HG03457 (cell line): ENCODE results near the gene SELPLG.
A peak's percentile ranks its signal among the peaks of the same experiment; 100 is the strongest.
"Not testable (repeated sequence)": the region's sequence is repeated elsewhere in the genome, so short reads cannot be mapped to it uniquely, and the experiment has no call there.

Experiments used
- ATAC-seq: cut with Tn5 transposase; IDR thresholded peaks from one replicate; pipeline ENCODE4 v1.9.1; 2021; ENCODE audit warnings: moderate number of reproducible peaks; ENCODE audit not compliant: unreplicated experiment

The SELPLG gene, protein sequence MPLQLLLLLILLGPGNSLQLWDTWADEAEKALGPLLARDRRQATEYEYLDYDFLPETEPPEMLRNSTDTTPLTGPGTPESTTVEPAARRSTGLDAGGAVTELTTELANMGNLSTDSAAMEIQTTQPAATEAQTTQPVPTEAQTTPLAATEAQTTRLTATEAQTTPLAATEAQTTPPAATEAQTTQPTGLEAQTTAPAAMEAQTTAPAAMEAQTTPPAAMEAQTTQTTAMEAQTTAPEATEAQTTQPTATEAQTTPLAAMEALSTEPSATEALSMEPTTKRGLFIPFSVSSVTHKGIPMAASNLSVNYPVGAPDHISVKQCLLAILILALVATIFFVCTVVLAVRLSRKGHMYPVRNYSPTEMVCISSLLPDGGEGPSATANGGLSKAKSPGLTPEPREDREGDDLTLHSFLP

DNA sequence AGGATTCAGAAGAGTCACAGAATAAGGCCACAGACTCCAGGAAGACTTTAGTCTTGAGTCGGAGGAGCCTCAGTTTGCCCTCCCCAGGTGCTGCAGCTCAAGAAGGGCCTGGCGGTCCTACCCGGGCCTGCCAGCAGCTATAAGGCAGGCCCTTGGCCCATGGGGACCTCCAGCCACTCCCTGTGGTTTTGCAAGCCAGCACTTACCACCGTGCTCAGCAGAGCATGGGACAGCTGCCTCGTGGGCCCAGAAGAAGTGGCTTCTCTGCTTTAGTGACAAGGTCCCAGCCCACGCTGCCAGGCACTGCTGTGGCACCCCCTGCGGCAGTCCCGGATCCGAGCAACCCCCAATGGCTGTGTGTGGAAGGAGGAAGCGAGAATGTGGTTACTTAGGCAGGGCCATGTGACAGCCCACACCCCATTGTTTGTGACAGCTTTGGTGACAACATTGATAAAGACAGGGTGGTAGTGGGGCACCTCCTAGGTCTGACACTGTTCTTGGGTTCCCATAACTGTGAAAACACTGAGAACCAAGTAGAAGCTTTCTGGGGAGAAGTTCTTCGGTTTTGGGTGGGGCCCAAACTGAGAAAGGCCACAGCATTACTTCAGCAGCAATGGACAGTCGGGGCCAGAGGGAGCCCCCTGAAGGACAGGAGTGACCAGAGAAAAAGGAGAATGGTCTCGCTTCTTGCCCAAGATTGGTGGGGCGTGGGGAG lies at the start of gene SELPLG:
TSS of gene SELPLG (minus strand) at position 361 of the 715 bp plus-strand sequence. CDS start 9,587 bp downstream, outside the sequence.
- peak; percentile 41 for ATAC-seq

DNA sequence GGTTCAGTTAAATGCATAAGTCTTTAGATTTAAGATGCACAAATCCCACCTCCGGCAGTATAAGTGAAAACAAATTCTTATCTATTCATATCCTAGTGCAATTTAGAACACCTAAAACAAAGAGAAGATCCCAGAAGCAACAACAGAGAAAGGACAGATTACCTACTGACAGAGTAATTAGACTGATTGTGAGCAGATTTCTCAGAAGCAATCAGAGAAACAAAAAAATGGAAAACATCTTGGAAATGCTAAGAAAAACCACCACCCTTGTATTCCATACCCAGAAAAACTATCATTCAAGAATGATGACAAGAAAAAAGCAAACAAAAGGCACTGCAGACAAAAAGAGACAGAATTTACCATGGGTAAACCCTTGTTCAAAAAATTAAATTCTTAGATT lies 47.6 kb upstream of the SELPLG start:
- ATAC-seq = no peak

DNA sequence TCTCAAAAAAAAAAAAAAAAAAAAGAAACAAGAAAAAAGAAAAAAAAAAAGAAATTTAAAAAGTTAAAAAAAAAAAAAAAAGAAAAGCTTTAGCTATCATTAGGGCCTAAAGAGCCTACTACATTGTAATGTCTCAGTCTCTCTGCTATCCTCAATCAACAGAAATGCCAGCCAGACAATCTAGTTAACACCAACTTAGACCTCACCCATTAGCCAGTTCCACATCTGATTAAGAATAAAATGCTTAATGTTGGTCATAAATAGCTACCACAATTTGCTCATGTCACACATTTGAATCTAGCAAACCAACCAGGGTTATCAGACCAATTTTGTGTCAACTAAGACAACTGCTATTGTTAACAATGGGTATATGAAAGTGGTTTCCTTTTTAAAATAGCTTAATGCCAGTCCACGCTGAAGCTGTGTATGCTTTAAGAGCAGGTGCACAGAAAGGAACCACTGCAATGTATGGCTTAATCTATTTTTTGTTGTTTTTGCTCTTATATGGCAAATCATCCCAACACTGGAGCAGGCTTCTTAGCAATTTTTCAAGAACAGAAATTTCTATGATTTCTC lies 45.5 kb upstream of the SELPLG start:
- no peak for ATAC-seq

DNA sequence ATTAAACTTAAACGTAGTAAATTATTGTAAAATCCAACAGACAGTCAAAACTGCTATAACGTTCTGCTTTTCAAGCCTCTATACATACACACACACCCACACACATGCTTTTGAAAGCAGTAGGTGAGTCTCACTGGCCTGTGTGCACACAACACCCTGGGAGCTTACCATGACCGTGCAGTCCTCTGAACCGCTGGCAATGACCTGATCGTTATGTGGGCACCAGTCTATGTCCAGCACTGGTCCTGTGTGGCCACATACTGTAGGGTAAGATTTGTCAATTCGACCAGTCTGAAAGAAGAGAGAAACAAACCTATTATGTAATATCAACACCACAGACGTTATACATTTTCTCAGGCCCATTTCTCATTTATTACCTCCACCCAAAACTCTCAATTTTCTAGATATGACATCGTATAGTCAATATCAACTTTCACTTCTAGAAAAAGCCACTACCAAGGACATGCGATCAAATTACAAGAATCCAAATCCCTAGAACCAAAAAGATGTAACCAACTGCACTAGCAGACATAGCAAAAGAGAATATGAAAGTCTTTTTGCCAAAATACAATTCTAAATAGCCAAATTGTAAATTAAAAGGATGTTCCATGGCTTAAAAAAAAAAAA lies 44.5 kb upstream of the SELPLG start:
- no peak for ATAC-seq

DNA sequence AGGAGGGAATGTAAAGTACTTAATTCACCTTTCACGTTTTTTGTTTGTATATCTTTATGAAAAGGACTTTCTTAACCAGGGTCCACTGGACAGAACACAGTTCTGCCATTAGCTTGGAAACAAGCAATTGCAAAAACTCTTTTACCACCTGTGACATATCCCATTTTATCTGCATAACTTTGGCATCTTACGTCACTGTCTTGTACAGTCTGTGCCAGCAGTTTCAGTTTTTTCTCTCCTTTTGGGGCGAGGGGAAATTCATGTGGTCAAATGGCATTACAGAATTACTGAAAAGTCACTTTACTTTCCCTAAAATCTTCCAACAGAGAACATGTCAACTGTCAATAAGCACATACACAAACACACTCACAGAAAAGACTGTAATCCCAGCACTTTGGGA lies 43.7 kb upstream of the SELPLG start:
- no peak for ATAC-seq

DNA sequence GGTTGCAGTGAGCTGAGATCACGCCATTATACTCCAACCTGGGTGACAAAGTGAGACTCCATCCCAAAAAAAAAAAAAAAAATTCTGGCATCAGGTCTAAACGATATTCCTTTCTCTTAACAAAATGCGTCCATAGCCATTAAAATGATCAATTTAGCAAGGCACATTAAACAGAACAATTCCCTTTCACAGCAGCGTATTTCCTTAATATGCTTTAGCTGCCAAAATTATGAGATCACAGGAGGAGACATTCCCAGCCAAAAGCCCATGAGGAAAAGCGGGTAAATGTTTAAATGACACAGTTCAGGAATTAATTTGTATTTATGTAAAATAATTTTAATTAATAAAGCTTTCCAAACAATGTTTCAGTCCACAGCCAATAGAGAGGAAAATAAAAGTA lies 43.0 kb upstream of the SELPLG start:
- no peak for ATAC-seq

DNA sequence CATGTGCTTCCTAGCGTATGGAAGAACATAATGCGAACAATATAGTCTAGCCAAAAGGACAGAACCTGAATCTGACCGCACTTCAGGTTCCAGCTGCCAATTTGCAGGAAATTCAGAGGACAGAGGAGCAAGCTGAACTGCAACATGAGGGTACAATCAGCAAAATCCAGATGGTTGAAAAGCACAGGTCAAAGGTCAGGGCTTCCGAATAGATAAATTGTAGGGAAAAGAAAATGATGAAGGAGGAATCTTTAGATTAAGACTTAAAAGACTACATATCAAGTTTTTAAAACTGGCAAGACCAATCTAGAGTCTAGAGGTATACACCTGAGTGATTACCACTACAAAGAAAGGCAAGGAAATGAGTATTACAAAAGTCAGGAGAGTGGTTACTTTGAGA lies 42.1 kb upstream of the SELPLG start:
- ATAC-seq = no peak

DNA sequence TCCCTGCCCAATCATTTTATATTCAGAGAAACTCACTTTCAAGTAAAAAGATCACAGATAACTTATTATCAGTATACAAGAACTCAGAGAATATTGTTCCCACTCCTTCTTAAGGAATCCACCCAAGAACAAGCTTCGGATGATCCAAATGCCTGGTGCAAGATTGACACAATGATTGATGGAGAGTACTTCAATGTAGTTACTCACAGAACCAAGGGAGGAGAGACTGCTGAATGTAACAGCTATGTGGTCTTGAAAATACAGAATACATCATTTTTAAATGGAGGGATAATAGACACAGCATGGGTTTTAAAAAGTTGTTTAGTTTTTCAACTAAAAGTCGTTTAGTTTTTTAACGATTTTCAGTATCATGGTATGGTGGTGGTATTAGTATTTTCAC lies 38.4 kb upstream of the SELPLG start:
- no peak for ATAC-seq

DNA sequence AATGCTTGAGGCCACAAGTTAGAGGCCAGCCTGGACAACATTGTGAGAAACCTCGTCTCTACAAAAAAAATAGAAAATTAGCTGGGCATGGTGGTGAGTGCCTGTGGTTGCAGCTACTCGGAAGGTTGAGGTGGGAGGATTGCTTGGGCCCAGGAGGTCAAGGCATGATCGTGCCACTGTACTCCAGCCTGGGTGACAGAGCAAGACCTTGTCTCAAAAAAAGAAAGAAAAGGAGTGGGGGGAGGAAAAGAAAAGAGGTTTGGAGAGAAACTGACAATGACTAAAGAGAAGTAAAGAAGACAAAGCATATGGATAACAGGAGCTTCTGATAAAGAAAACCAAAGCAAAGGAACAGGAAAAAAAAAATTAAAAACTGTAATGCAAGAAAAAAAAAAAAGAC lies 37.4 kb upstream of the SELPLG start:
- ATAC-seq = no peak

DNA sequence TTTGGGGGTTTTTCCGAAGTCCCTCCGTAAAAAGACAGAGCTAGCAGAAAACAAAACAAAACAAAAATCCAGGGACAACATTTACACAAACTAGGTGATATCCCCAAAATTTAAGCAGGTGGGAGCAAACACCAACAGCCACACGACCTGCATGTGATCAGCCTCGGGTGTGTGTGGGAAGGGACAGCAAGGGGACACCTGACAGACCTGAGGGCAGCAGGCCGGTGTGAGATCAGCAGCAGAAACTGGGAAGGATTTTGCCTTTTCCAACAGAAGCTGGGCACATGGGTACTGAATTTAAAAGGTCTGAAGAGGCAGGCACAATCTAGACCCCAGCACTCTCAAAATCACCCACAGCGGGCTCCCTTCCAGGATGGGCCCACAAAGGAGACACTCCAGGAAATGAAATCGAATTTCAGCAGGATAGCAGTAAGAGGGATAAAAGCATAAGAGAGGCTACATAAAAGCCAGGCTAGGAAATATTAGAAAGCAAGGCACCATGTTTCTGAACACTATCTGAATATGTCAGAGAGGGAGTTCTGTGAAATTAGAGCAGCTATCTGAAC lies 36.5 kb upstream of the SELPLG start:
- ATAC-seq = no peak

DNA sequence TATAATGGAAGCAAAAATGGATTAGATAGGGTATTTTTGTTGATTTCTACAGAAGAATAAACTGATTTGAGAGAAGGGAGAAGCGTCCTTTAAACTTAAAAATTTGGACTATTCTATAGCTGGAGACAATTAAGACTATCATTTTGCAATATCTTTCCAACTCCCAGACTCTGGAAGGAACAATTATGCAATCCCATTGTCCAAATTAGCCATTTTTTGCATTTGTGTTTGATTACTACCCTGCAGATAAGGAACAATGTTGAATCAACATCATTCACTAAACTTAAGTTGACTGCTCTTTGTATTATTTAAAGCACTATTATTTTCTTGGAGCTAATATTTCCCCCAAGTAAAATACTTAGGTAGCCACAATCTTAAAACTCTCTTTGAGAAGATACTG lies 34.8 kb upstream of the SELPLG start:
- no peak for ATAC-seq

DNA sequence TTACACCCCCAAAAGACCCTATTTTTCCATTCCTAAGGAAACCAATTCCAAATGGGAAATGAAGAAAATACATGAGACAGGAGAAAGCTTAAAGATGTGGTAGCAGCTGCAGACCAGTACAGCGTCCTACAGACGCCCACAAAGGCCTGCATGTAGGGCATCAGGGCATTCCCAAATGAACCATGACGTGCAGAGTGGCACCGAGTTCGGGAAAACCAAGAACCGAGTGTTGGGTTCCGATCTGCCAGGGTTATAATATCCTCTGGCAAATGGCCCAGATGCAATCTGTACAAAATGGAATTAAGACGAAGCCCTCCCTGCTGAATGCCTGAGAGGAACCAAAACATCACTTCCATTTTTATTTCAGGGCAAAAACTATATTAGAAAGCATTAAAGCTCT lies 34.4 kb upstream of the SELPLG start:
- ATAC-seq = no peak

DNA sequence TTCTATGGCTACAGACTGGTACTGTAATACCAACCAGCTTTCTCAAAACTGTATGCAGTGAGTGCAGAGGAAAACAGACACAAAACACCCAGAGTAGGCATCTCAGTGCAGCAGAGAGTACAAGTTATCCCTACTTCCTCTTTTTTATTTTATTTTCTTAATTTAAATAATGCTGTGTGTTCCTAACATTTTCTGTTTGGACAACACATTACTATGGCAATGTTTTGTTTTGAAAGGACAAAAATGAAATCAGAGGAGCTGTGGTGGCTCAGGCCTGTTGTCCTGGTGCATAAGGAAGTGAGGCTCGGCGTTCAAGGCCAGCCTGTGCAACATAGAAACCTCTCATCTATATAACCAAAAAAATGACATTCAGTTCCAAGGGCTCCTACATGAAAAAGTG lies 33.7 kb upstream of the SELPLG start:
- ATAC-seq = no peak

DNA sequence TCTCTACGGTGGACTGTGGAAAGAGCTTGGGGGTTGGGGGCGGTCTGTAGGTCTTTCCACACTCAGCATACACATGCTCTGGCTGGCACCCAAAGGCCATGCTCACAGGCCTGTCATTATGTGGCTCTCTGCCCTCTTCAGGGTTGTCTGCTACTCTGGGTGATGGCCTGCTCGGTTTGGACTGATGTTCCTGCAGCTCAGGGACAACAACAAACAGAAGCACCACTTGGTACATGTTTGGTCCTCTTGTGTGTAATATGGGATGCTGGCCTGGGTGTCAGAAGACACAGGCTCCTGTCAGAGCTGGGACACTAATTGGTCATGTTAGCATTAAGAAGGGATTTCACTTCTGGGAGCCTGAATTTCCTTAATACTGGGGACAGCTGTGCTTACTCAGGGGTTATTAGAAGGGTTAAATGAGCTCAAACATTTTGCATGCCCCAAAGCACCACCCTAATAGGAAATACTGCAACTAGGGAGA lies 32.7 kb upstream of the SELPLG start:
- ATAC-seq = no peak

DNA sequence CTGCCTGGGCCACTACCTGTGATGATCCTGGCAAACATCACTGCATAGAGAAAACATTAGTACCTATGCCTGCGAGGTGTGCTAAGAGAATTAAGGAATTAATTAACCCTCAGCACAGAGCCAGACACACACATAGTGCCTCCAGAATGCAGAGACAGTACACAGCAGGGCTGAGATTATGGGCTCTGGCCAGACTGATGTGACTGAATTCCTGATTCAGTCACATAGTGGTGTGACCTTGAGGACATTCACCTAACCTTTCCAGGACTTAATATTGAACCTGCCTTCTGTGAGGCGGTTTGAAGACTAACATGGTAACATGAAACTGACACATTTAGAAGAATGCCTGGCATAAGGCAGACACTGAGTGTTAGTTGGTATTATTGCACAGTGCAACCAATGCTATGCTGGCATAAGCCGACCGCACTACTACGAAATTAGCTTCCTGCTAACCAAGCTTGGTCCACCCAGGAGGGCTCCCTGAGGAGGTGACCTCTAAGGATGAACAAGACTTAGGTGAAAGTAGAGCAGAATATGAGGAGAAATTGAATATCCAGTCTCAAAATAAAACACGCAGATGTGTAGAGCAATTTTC lies 32.0 kb upstream of the SELPLG start:
- no peak for ATAC-seq

DNA sequence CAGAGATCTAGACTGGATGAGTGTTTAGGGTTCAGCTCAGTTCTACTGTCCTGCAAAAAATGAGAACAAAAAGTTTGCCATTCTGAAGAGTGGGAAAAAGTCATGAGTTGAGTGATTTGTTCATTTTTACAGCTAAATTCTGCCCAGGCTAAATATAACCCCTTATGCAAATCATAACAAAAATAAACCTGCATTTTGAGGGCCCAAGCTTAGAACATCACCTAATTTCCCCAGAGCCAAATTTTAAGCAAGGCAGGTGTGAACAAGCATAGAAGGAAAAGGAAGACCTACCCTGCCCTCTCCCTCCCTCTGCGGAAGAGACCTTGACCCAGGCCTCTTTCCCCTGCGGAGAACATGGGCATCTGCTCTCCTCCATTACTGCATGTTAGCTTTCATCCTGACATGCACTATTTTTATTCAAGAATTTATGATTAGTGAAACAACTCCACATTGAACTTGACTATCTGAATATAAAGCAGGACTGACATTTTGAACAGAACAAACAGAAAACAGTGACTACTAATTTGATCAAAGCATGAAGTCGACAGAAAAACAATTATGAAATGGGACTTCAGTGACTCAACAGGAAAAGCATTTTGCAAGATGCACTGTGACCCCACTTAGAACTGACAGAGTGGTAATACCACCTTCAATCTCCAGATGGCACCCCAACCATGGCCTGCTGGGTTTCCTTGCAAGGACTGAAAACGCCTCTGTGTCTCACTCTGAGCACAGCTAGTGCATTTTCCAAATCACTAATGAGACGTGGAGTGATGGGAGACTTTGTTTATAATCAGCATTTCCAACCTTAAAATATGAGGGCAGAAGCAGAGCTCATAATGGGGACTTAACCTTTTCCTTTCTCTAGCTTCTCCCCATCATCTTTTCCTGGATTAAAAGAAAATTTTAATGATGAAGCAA lies 30.9 kb upstream of the SELPLG start:
- peak; percentile 70 for ATAC-seq

DNA sequence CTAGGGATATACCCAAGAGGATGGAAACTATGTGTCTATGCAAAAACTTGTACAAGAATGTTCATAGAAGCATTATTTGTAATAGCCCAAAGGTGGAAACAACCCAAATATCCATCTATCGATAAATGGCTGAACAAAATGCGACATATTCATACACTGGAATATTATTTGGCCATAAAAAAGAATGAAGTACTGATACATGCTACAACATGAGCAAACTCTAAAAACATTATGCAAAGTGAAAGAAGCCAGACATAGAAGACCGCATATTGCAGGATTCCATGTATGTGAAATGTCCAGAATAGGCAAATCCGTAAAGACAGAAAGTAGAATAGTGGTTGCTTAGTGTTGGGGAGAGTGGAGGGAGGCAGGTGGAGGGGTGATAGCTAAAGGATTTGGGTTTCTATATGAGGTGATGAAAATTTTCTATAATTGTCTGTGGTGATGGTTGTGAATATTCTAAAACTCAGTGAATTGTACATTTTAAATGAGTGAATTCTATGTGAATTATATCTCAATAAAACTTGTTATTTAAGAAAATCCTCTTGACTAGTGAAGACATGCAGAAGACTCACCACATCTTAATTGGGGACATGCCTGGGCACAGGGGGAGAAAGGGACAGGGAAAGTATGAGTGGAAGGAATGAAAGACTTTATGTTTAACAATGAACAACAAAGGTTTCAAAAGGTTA lies 29.8 kb upstream of the SELPLG start:
- ATAC-seq = no peak

DNA sequence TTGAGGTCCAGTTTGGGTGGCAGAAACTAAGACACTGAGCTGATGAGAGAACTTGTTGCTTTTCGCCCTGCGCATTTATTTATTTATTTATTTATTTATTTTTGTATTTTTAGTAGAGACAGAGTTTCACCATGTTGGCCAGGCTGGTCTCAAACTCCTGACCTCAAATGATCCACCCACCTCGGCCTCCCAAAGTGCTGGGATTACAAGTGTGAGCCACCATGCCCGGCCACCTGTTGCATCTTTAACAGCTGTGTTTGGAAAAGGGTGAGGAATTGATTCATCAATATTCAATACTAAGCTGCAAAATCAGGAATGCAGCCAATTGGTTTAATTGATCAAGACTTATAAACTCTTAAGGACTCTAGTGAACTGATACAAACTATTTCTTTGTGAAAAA lies 24.4 kb upstream of the SELPLG start:
- ATAC-seq = not testable (repeated sequence)

DNA sequence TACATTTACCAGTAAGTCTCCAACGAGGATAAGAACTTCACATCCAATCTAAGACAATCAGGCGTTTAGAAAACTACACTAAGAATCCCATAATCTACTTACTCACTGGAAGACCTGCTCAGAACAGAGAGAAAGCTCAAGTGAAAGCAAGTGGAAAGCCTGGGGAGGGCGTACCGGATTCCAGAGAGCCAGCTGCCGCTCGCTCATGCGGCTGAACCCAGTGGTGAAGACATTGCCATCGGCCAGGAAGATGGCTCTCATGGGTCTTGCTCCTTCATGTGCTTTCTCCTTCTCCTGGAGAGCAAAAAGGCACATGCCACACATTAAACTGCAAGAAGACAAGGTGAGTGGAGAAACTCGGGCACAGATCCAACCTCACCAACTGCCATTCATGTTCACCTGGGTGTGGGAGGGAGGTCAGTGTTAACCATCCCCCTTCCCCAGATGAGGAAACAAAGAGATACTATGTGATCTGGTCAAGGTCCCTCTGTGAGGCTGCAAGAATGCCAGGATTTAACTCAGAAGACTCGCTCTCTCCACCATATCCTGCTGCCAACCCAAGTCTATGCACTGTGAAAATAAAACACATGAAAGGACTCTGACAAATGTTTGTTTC lies 23.5 kb upstream of the SELPLG start:
- ATAC-seq = no peak
